ENCODE measurements around the gene CARMIL1. TPM values are rescaled to one million over a fixed set of nuclear protein-coding genes. Genes with fewer than 3 reads are reported as not detected.
A peak's percentile ranks its signal among the peaks of the same experiment; 100 is the strongest.

Gene CARMIL1
- polyA plus RNA-seq, 1 donor: 106 TPM

- DNase-seq: no peak
These were observed 340.0 kb downstream of the CARMIL1 start for GRCh38 chr6:25619217-25619616.

GRCh38 chr6:25620391-25620790 lies 341.2 kb downstream of the CARMIL1 start:
- DNase-seq: no peak

- DNase-seq: no peak
These were observed 343.9 kb downstream of the CARMIL1 start for GRCh38 chr6:25623065-25623464.

- DNase-seq: no peak
These were observed 344.7 kb downstream of the CARMIL1 start for GRCh38 chr6:25623879-25624278.

DNA sequence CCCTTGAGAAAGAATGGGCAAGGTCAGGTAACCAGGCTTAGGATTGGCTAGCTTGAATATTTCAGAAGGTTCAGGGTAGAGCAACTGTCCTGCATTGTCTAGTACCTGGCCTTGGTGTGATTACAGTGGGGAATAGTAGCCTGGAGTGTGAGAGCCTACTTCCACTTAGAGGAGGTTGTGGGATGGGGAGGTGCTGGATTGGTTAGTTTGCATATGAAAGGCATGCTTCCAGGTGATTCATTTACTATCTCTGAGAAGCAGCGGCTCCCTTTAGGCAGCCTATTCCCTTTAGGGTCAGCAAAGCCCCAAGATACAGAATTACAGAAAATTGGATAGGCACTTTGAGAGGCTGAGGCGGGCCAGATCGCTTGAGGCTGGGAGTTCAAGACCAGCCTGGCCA lies 347.8 kb downstream of the CARMIL1 start:
- no peak for DNase-seq

- DNase-seq: no peak
These were observed 349.5 kb downstream of the CARMIL1 start for GRCh38 chr6:25628471-25629197.

DNA sequence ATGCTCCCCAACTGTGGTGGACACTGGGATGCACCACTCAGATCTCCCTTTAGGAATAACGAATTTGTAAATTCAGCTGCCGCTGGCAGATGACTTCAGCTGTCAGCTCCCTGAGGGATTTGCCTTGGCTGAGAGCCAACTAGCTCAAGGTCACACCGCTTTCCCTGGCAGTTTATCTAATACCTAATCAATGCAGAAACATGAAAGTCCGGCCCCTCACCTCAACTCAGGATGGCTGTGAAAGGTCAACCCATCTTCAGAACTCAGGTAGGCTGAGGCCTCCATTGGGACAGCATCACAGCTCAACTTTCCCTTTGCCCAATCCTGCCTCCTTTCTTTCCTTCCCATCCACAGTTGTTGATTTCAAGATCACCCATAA lies 350.0 kb downstream of the CARMIL1 start:
- DNase-seq: no peak

- DNase-seq: no peak
These were observed 351.5 kb downstream of the CARMIL1 start for GRCh38 chr6:25630508-25631278.

- no peak for DNase-seq
These were observed 356.7 kb downstream of the CARMIL1 start for GRCh38 chr6:25635886-25636317.

DNA sequence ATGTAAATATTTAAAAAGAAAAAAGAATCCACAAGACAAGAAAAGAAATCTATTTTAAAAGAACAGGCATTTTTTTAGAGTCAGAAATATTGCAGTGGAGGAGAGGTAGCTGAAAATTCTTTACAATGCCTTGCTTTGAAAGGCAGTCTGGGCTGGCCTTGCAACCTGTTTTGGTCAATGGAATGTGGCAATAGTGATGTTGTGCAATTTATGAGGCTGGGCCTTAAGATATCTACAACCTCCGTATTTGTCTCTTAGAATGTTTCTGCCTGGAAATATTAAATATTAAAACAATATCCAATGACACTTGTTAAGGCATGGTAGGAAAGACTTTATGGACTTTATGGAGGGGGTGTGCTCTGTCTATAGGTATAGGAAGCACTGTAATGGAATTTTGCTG lies 358.0 kb downstream of the CARMIL1 start:
- DNase-seq: no peak

GRCh38 chr6:25637960-25638434 lies 358.8 kb downstream of the CARMIL1 start:
- DNase-seq: no peak

DNA sequence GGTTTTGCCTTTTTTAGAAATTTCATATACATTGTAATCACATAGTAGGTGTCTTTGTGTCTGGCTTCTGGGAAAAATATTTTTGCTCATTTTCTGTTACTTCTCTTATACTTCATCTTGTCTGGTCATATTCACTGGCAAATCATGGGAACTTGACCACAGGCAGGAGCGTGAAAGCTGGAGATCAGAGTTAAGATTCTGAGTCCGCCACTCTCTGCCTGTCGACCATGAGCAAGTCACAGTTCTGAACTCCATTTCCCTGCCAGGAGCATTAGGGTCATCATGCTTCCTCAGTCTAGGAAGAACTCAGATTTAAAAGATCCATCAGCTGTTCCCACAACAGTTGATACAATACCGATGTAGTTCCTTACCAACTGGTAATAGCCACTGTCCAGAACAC lies 360.5 kb downstream of the CARMIL1 start:
- DNase-seq: no peak

DNA sequence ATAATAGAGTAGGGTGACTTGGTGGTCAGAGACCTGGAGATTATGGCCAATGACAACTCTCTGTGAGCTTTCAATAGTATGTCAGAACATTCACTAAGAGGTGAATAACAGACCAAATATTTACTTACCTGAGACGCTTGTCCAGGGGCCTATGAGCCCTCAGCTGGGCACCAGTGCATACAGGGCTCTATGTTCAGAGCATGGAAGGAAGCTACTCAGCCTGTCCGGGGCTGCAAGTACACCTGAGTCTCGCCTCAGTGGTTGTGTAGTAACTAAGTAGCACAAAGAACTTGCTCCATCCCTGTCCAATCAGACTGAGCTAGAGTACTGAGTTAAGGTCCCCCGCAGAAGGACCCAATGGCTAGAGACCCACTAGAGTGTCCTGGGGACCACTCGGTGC lies 361.3 kb downstream of the CARMIL1 start:
- no peak for DNase-seq

DNA sequence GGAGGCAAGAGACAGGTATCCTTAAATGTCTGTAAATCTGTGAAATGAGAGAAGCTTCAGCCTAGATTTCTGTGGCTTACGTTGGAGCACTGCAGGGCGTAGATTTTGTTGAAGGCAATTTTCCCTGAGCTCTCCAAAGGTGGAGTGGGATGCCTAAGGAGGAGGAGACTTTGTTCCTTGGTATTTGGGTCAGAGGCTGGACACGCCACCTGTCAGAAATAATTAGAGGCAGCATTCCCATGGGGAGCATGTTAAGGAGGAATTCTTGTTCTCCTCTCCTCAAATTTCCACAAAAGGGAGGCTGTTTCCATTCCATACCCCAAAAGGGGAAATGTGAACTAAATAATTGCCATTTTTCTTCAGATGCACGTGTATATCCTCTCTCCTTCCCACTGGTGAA lies 361.7 kb downstream of the CARMIL1 start:
- no peak for DNase-seq

GRCh38 chr6:25641377-25641776 lies 362.2 kb downstream of the CARMIL1 start:
- DNase-seq: no peak

DNA sequence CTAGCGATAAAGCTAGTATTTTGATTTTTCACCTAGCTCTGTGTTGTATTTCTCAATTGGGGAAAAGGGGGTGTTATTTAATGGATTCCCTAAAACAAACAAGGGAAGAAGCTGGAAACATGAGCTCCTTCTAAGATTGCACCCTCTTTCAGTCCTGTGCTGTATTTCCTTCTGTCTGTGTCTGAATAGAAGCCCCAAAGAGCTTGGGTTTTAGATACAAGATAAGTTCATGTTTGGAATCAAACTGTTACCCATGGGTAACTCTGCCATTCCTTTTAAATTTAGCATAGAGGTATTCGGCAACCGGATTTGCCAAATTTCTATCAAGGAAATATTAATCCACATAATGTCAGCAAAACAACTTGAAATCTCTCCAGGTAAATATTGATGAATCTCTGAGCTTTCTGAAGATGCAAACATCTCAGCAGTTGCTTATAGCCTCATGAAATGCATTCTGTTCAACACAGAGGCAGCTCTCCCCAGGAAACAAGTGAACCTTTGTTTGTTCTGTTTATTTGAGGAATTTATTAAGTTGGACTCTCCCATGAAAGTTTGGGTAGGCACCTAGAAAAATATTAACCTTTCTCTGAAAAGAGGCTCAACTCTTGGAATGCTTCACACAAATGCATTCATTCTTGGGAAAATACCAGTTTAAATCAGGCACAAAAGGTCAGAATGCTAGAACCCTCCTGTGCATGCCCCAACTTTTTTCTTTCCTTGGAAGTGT lies 362.9 kb downstream of the CARMIL1 start:
- DNase-seq: no peak

DNA sequence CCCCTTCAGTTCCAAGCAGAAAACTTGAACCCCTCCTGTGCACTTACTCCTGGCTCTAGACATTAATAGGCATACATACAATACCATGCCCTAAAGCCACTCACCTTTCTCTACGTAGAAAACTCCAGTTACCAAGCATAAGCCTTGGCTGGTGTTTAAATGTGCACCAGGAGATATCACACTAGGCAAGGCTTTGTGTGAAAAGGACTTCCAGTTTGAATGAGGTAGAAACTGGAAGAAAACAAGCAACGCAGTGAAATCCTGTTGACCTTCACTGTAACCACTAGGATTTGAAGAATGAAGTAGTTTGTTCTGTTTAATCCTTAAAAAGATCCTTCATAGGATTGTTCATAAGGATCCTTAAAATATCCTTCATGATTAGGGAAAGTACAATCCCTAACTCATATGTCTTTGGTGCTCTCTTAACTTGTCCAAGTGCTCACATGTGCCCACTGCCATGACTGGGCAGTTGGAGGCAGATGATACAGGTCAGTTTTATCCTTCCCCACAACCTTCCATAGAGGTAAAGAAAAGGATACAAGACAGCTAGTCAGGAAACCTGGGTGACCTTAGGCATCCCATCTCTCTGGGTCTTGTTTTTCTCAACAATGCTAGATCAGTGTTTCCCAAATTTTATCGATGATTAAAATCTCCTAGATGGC lies 363.6 kb downstream of the CARMIL1 start:
- DNase-seq: no peak

- DNase-seq: no peak
These were observed 366.7 kb downstream of the CARMIL1 start for GRCh38 chr6:25645916-25646315.

GRCh38 chr6:25649611-25650010 lies 370.4 kb downstream of the CARMIL1 start:
- DNase-seq: no peak

GRCh38 chr6:25652007-25652515 lies 372.9 kb downstream of the CARMIL1 start, which contains the start of gene SCGN:
Gene SCGN, plus strand, starts transcription at chr6:25652215. Its CDS starts 189 bp downstream, at chr6:25652404.
- peak; percentile 84 for DNase-seq

GRCh38 chr6:25655723-25656122 lies 376.5 kb downstream of the CARMIL1 start:
- DNase-seq: no peak

Measured in left kidney (tissue), 2 donors.